Mesothelial cell of epicardium (in vitro differentiated cells): ENCODE data around the gene ACOT11. TPM values are rescaled to one million over a fixed set of nuclear protein-coding genes. Genes with fewer than 3 reads are reported as not detected.
"Not testable (repeated sequence)": the region's sequence is repeated elsewhere in the genome, so short reads cannot be mapped to it uniquely, and the experiment has no call there.

Source experiments
- DNase-seq, 2 experiments: peaks; one replicate each; pipeline ENCODE4 v3.0.0; 2021; ENCODE audit warnings: low spot score in 2 of 2; ENCODE audit not compliant: unreplicated experiment in 2 of 2
- H3K27ac Mint-ChIP-seq: 2 replicates; pipeline ENCODE4 v1.8.0; 2021; ENCODE audit warnings: mixed read lengths
- H3K27me3 Mint-ChIP-seq: 2 replicates; pipeline ENCODE4 v1.8.0; 2021; ENCODE audit warnings: low read depth, mixed read lengths
- H3K36me3 Mint-ChIP-seq: 2 replicates; pipeline ENCODE4 v1.8.0; 2021; ENCODE audit warnings: mixed read lengths
- H3K4me1 Mint-ChIP-seq: 2 replicates; pipeline ENCODE4 v1.8.0; 2021; ENCODE audit warnings: mixed read lengths
- H3K4me3 Mint-ChIP-seq: 2 replicates; pipeline ENCODE4 v1.8.0; 2021; ENCODE audit warnings: mild to moderate bottlenecking, moderate library complexity, mixed read lengths
- H3K9me3 Mint-ChIP-seq: 2 replicates; pipeline ENCODE4 v1.8.0; 2021; ENCODE audit warnings: mixed read lengths
- CTCF ChIP-seq: fragments of 200-600 bp; sonication (generic); IDR thresholded peaks from one replicate; pipeline ENCODE4 v1.5.0; 2021; ENCODE audit warnings: antibody characterized with exemption; ENCODE audit not compliant: unreplicated experiment
- total RNA-seq: library from RNA; stranded (reverse); gene quantifications from 3 replicates; pipeline ENCODE4 v1.2.1, GENCODE V29; 2021

Gene ACOT11
- total RNA-seq, 1 donor from 2014 or later = 10.3 TPM

GRCh38 chr1:54501849-54502248, 46.2 kb upstream of the ACOT11 start:
- no peak overlapping the region for H3K4me3 Mint-ChIP-seq
- peaks cover 2% of the 10 kb centered on the region for H3K36me3 Mint-ChIP-seq
- no peak overlapping the region for H3K27ac Mint-ChIP-seq
- H3K9me3 Mint-ChIP-seq = peaks cover 2% of the 10 kb centered on the region
- no peak for DNase-seq
- TF ChIP-seq CTCF = no peak
- peaks cover 16% of the 10 kb centered on the region for H3K4me1 Mint-ChIP-seq
- H3K27me3 Mint-ChIP-seq = peaks cover 14% of the 10 kb centered on the region

- Mint-ChIP-seq H3K4me3 (no peak overlapping the region), H3K4me1 (peaks cover 16% of the 10 kb centered on the region), H3K27me3 (peaks cover 9% of the 10 kb centered on the region), H3K36me3 (no peaks in the 10 kb centered on the region), H3K27ac (no peak overlapping the region), H3K9me3 (no peaks in the 10 kb centered on the region)
- no peak for DNase-seq
- no peak for TF ChIP-seq CTCF
Observed at GRCh38 chr1:54502342-54502741, 45.7 kb upstream of the ACOT11 start.

- peaks cover 4% of the 10 kb centered on the region for H3K4me1 Mint-ChIP-seq
- no peak overlapping the region for H3K4me3 Mint-ChIP-seq
- no peak for DNase-seq
- no peaks in the 10 kb centered on the region for H3K36me3 Mint-ChIP-seq
- no peaks in the 10 kb centered on the region for H3K9me3 Mint-ChIP-seq
- H3K27ac Mint-ChIP-seq = no peak overlapping the region
- H3K27me3 Mint-ChIP-seq = no peaks in the 10 kb centered on the region
- TF ChIP-seq CTCF = no peak
Observed at GRCh38 chr1:54506594-54506993, 41.4 kb upstream of the ACOT11 start.

GRCh38 chr1:54507033-54507870, 40.8 kb upstream of the ACOT11 start:
- Mint-ChIP-seq H3K4me3 (no peak overlapping the region), H3K27me3 (no peaks in the 10 kb centered on the region), H3K27ac (no peak overlapping the region), H3K4me1 (peaks cover 4% of the 10 kb centered on the region), H3K9me3 (no peaks in the 10 kb centered on the region), H3K36me3 (no peaks in the 10 kb centered on the region)
- no peak for DNase-seq
- TF ChIP-seq CTCF = no peak

GRCh38 chr1:54510715-54511270, 37.2 kb upstream of the ACOT11 start:
- Mint-ChIP-seq H3K27me3 (no peaks in the 10 kb centered on the region), H3K36me3 (no peaks in the 10 kb centered on the region), H3K4me3 (no peak overlapping the region), H3K27ac (no peak overlapping the region), H3K4me1 (no peaks in the 10 kb centered on the region), H3K9me3 (no peaks in the 10 kb centered on the region)
- DNase-seq = no peak
- TF ChIP-seq CTCF = no peak

GRCh38 chr1:54513921-54514580, 34.0 kb upstream of the ACOT11 start:
- not testable (repeated sequence) for H3K36me3 Mint-ChIP-seq, DNase-seq, H3K9me3 Mint-ChIP-seq, H3K4me1 Mint-ChIP-seq, H3K27ac Mint-ChIP-seq, H3K27me3 Mint-ChIP-seq, H3K4me3 Mint-ChIP-seq
